ENCODE results near the gene FOXL2.

FOXL2 gene

DNA sequence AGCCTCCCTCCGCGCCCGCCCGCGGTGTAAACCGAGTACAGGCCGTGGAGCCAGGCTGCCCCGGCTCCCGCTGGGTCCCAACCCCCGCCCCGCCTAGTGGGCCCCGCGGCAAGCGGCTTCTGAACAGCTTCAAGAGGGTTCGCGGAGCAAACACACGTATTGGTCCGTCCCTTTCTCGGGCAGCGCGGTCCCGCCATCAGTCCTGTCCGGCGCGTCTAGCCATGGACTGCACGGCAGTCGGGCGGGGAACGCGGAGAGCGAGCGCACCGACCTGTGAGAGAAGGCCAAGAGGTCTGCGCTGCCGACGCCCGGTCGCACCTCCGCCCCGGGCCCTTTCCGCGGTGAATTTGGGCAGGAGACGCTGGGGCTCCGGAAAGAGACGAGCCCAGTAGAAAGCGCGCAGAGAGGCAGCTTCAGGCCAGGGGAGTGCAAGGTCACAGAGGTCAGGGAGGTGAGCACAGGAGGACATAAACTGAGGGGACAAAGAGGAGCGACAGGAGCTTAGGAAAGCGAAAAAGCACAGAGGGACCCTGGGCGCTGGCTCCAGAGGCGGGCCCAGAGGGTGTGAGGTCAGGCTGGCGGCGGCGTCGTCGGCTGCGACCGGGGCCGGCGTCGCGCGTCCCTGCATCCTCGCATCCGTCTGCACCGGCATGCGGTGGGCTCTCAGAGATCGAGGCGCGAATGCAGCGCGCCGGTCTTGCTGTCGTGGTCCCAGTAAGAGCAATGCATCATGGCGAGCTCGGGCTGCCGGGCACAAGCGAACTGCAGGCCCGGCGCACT, 1.8 kb downstream of the FOXL2 start:
- H3K9me3 ChIP-seq (ENCODE audit: insufficient read depth, low read depth, low read length): no peaks in the 10 kb centered on the region
- H3K27me3 ChIP-seq (ENCODE audit: insufficient read depth, low read length): peaks cover 100% of the 10 kb centered on the region
- H3K4me3 ChIP-seq (ENCODE audit: low read length): peak overlapping the region; percentile 45
- no peak overlapping the region for H3K27ac ChIP-seq (ENCODE audit: low read depth, low read length)
- H3K36me3 ChIP-seq (ENCODE audit: insufficient read depth, low read length): no peaks in the 10 kb centered on the region
- peaks cover 37% of the 10 kb centered on the region for H3K4me1 ChIP-seq (ENCODE audit: insufficient read depth, low read length)
- no peak overlapping the region for H3K9ac ChIP-seq (ENCODE audit: low read depth, low read length)
- under 1% methylated on average over 80 of the region's 80 CpGs for WGBS

- Histone ChIP-seq H3K27me3 (ENCODE audit: insufficient read depth, low read length) (peaks cover 100% of the 10 kb centered on the region), H3K9me3 (ENCODE audit: insufficient read depth, low read depth, low read length) (no peaks in the 10 kb centered on the region), H3K36me3 (ENCODE audit: insufficient read depth, low read length) (no peaks in the 10 kb centered on the region), H3K4me1 (ENCODE audit: insufficient read depth, low read length) (peaks cover 36% of the 10 kb centered on the region), H3K9ac (ENCODE audit: low read depth, low read length) (no peak overlapping the region), H3K27ac (ENCODE audit: low read depth, low read length) (no peak overlapping the region), H3K4me3 (ENCODE audit: low read length) (peak overlapping the region; percentile 45)
- WGBS: 2% methylated on average over 12 of the region's 12 CpGs
Measured at GRCh38 chr3:138944654-138944928, 2.3 kb downstream of the FOXL2 start.

DNA sequence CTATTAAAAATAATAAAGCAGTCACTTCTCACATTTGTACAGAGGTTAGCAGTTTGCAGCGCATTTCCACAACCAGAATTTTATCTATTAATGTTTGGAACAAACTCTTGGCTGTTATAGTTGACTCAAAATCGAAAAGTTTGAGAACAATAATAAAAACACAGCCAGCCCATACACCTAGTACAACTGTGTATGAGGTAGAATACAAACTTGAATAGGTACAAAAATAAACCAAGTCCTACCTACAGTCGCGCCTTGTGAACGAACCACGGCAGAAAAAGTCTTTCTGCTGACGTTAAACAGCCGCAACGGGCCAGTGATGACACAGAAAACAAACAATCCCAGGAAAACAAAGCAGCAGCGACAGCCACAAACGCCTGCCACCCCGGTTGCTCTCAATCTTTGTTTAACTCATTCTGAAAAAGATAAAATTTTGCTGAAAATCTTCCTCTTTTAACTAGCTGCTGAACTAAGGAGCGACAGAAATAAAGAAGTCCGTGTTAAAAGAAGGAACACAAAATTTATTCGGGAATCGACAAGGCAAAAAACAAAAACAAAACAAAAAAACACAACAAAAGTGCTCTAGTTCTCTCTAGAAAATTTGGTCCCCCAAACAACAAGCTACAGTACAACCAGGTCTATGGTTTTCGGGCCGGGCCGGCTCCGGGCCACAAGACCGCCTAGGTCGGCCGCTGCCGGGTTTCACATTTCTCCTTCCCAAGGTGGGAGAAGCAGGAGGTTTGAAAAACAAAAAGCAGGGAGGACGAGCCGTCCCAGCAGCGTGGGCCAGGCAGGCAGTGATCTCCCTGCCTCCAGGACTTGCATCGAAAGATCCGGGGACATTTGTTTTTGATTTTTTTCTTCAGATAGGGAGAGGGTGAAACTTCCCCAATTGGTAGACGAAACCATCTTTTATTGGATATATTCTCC, 2.9 kb downstream of the FOXL2 start:
- H3K36me3 ChIP-seq (ENCODE audit: insufficient read depth, low read length): no peaks in the 10 kb centered on the region
- H3K4me3 ChIP-seq (ENCODE audit: low read length): peak overlapping the region; percentile 45
- H3K27me3 ChIP-seq (ENCODE audit: insufficient read depth, low read length): peaks cover 100% of the 10 kb centered on the region
- no peaks in the 10 kb centered on the region for H3K9me3 ChIP-seq (ENCODE audit: insufficient read depth, low read depth, low read length)
- H3K27ac ChIP-seq (ENCODE audit: low read depth, low read length): no peak overlapping the region
- 2% methylated on average over 28 of the region's 30 CpGs for WGBS
- H3K9ac ChIP-seq (ENCODE audit: low read depth, low read length): no peak overlapping the region
- H3K4me1 ChIP-seq (ENCODE audit: insufficient read depth, low read length): peaks cover 30% of the 10 kb centered on the region

GRCh38 chr3:138942861-138943623, 3.9 kb downstream of the FOXL2 start:
- peaks cover 21% of the 10 kb centered on the region for H3K4me1 ChIP-seq (ENCODE audit: insufficient read depth, low read length)
- H3K27me3 ChIP-seq (ENCODE audit: insufficient read depth, low read length): peaks cover 100% of the 10 kb centered on the region
- 9% methylated on average over 24 of the region's 25 CpGs for WGBS
- H3K9me3 ChIP-seq (ENCODE audit: insufficient read depth, low read depth, low read length): no peaks in the 10 kb centered on the region
- H3K4me3 ChIP-seq (ENCODE audit: low read length): no peak overlapping the region
- H3K9ac ChIP-seq (ENCODE audit: low read depth, low read length): no peak overlapping the region
- H3K36me3 ChIP-seq (ENCODE audit: insufficient read depth, low read length): no peaks in the 10 kb centered on the region
- H3K27ac ChIP-seq (ENCODE audit: low read depth, low read length): no peak overlapping the region

DNA sequence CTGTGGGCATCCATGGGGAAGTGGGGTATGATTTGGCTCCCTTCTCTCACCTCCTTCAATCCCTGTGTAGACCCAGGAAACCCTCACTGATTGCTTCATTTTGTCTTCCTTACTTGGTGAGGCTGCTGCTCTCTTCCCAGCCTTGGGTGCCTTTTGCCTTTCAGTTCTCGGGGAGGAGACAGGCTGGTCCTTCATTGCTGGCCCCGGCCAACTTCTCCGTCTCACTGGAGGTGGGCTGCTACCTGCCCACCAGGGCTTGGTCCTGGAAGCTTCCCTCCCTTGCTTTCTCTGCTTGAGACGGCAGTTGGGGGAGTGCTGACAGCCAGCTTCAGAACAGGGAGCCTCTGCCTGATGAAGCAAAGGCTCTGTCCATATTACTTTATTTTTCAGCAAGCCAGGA, 4.7 kb downstream of the FOXL2 start:
- H3K4me1 ChIP-seq (ENCODE audit: insufficient read depth, low read length): peaks cover 21% of the 10 kb centered on the region
- no peaks in the 10 kb centered on the region for H3K36me3 ChIP-seq (ENCODE audit: insufficient read depth, low read length)
- H3K9me3 ChIP-seq (ENCODE audit: insufficient read depth, low read depth, low read length): no peaks in the 10 kb centered on the region
- WGBS: 68% methylated on average over 4 of the region's 4 CpGs
- no peak overlapping the region for H3K4me3 ChIP-seq (ENCODE audit: low read length)
- H3K9ac ChIP-seq (ENCODE audit: low read depth, low read length): no peak overlapping the region
- H3K27ac ChIP-seq (ENCODE audit: low read depth, low read length): no peak overlapping the region
- peaks cover 100% of the 10 kb centered on the region for H3K27me3 ChIP-seq (ENCODE audit: insufficient read depth, low read length)

GRCh38 chr3:138941259-138941885, 5.6 kb downstream of the FOXL2 start:
- 38% methylated on average over 7 of the region's 7 CpGs for WGBS
- H3K9me3 ChIP-seq (ENCODE audit: insufficient read depth, low read depth, low read length): no peaks in the 10 kb centered on the region
- H3K36me3 ChIP-seq (ENCODE audit: insufficient read depth, low read length): no peaks in the 10 kb centered on the region
- peaks cover 25% of the 10 kb centered on the region for H3K4me1 ChIP-seq (ENCODE audit: insufficient read depth, low read length)
- no peak overlapping the region for H3K27ac ChIP-seq (ENCODE audit: low read depth, low read length)
- H3K27me3 ChIP-seq (ENCODE audit: insufficient read depth, low read length): peaks cover 100% of the 10 kb centered on the region
- H3K4me3 ChIP-seq (ENCODE audit: low read length): no peak overlapping the region
- H3K9ac ChIP-seq (ENCODE audit: low read depth, low read length): no peak overlapping the region

DNA sequence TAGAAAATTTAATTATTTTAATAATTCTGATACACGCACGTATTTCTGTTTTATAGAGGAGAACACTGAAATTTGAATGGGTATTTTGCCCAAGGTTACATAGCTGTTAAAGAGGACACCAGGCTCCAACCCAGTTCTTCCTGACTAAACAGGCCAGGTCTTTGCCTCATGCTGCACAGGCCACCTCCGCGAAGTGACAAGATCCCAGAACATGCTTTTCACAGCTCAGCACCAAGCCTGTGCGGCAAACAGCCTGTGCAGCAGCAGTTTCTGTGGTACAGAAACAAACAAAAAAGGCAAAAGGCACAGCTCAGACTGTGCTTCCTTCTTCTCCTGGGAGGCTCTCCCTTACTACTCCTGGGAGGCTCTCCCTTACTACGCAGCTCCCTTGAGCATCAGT, 6.5 kb downstream of the FOXL2 start:
- Histone ChIP-seq H3K9me3 (ENCODE audit: insufficient read depth, low read depth, low read length) (no peaks in the 10 kb centered on the region), H3K9ac (ENCODE audit: low read depth, low read length) (no peak overlapping the region), H3K27ac (ENCODE audit: low read depth, low read length) (no peak overlapping the region), H3K4me1 (ENCODE audit: insufficient read depth, low read length) (peaks cover 25% of the 10 kb centered on the region), H3K36me3 (ENCODE audit: insufficient read depth, low read length) (no peaks in the 10 kb centered on the region), H3K27me3 (ENCODE audit: insufficient read depth, low read length) (peaks cover 100% of the 10 kb centered on the region), H3K4me3 (ENCODE audit: low read length) (no peak overlapping the region)
- 73% methylated on average over 6 of the region's 6 CpGs for WGBS

GRCh38 chr3:138939561-138940241, 7.2 kb downstream of the FOXL2 start:
- Histone ChIP-seq H3K27me3 (ENCODE audit: insufficient read depth, low read length) (peaks cover 100% of the 10 kb centered on the region), H3K27ac (ENCODE audit: low read depth, low read length) (no peak overlapping the region), H3K9ac (ENCODE audit: low read depth, low read length) (no peak overlapping the region), H3K4me1 (ENCODE audit: insufficient read depth, low read length) (peaks cover 25% of the 10 kb centered on the region), H3K9me3 (ENCODE audit: insufficient read depth, low read depth, low read length) (no peaks in the 10 kb centered on the region), H3K36me3 (ENCODE audit: insufficient read depth, low read length) (no peaks in the 10 kb centered on the region), H3K4me3 (ENCODE audit: low read length) (peak overlapping the region; percentile 33)
- 3% methylated on average over 52 of the region's 52 CpGs for WGBS

GRCh38 chr3:138938877-138939560, 7.9 kb downstream of the FOXL2 start:
- Histone ChIP-seq H3K27me3 (ENCODE audit: insufficient read depth, low read length) (peaks cover 100% of the 10 kb centered on the region), H3K36me3 (ENCODE audit: insufficient read depth, low read length) (no peaks in the 10 kb centered on the region), H3K27ac (ENCODE audit: low read depth, low read length) (no peak overlapping the region), H3K9me3 (ENCODE audit: insufficient read depth, low read depth, low read length) (no peaks in the 10 kb centered on the region), H3K4me1 (ENCODE audit: insufficient read depth, low read length) (peaks cover 20% of the 10 kb centered on the region), H3K4me3 (ENCODE audit: low read length) (peak overlapping the region; percentile 33), H3K9ac (ENCODE audit: low read depth, low read length) (no peak overlapping the region)
- 2% methylated on average over 30 of the region's 32 CpGs for WGBS
